Measurements from ENCODE around the gene FAM114A1. TPM values are rescaled to one million over a fixed set of nuclear protein-coding genes. Genes with fewer than 3 reads are reported as not detected.

FAM114A1 gene
- total and polyA plus RNA-seq, 7 donors: 5.6 to 20.0 (median 15.4) TPM

- Histone ChIP-seq H3K4me1 (no peaks in the 10 kb centered on the region), H3K27me3 (ENCODE audit: insufficient read depth in 3 of 3, low read length in 2 of 3) (peaks cover 0 to 2% (median 0%) of the 10 kb centered on the region in 3 donors), H3K4me3 (no peak overlapping the region), H3K27ac (no peak overlapping the region), H3K36me3 (ENCODE audit: insufficient read depth in 1 of 2, low read depth in 1 of 2) (no peaks in the 10 kb centered on the region), H3K9me3 (no peaks in the 10 kb centered on the region)
- DNase-seq (no peak), ATAC-seq (no peak)
- WGBS, 3 donors: 76 to 85% (median 80%) methylated on average over 3 of the region's 3 CpGs
- TF ChIP-seq, protein P1, sequence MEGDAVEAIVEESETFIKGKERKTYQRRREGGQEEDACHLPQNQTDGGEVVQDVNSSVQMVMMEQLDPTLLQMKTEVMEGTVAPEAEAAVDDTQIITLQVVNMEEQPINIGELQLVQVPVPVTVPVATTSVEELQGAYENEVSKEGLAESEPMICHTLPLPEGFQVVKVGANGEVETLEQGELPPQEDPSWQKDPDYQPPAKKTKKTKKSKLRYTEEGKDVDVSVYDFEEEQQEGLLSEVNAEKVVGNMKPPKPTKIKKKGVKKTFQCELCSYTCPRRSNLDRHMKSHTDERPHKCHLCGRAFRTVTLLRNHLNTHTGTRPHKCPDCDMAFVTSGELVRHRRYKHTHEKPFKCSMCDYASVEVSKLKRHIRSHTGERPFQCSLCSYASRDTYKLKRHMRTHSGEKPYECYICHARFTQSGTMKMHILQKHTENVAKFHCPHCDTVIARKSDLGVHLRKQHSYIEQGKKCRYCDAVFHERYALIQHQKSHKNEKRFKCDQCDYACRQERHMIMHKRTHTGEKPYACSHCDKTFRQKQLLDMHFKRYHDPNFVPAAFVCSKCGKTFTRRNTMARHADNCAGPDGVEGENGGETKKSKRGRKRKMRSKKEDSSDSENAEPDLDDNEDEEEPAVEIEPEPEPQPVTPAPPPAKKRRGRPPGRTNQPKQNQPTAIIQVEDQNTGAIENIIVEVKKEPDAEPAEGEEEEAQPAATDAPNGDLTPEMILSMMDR (IDR thresholded peaks at IDR 0.05): no peak
- intact Hi-C loops (cut with DNase I): no loop called here
Measured at GRCh38 chr4:38979511-38980230, 112.1 kb downstream of the FAM114A1 start.

GRCh38 chr4:38980903-38981676 is 113.5 kb downstream of the FAM114A1 start:
- intact Hi-C loops (cut with DNase I): no loop called here
- H3K27ac ChIP-seq: no peak overlapping the region
- DNase-seq (no peak), ATAC-seq (no peak)
- H3K9me3 ChIP-seq: no peaks in the 10 kb centered on the region
- H3K36me3 ChIP-seq (ENCODE audit: insufficient read depth in 1 of 2, low read depth in 1 of 2): no peaks in the 10 kb centered on the region
- TF ChIP-seq, protein P1 (IDR thresholded peaks at IDR 0.05): no peak
- H3K4me1 ChIP-seq: no peaks in the 10 kb centered on the region
- H3K27me3 ChIP-seq (ENCODE audit: insufficient read depth in 3 of 3, low read length in 2 of 3): peaks cover 0 to 2% (median 0%) of the 10 kb centered on the region in 3 donors
- WGBS, 3 donors: 68 to 78% (median 74%) methylated on average over 7 of the region's 7 CpGs
- H3K4me3 ChIP-seq: no peak overlapping the region

DNA sequence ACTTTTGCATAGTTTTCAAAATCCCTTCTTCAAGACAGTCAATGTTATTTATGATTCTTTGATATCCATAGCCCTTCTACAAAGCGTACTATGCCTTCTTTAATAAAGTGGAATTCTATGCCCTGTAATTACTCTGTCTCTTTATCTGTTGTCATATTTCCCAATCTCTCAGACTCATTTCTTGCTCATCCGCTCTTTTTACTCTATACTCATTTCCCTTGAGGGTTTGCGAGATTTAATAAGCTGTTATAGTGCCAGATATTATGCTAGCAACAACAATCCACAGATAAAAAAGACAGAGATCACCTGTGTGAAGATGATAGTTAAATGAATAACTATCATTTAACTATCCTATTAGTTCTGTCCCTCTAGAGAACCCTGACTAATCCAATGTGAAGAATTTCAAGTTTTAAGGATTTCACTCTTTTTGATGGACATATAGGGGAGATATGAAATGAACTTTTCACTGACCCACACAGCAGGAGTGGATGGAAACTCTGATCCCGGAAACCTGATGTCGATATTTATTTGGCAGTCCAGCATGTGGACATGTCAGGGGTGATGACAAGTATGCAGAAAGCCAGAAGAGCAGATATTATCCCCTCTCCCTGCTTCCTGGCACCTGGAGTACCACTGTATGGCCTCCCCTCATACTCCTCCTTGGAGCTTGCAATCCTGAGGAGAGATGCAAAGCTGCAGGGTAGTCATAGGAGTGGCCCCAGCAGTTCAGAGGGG is 114.9 kb downstream of the FAM114A1 start:
- Histone ChIP-seq H3K27ac (no peak overlapping the region), H3K9me3 (no peaks in the 10 kb centered on the region), H3K4me3 (no peak overlapping the region), H3K4me1 (no peaks in the 10 kb centered on the region), H3K27me3 (ENCODE audit: insufficient read depth in 3 of 3, low read length in 2 of 3) (peaks cover 0 to 2% (median 0%) of the 10 kb centered on the region in 3 donors), H3K36me3 (ENCODE audit: insufficient read depth in 1 of 2, low read depth in 1 of 2) (no peaks in the 10 kb centered on the region)
- DNase-seq (no peak), ATAC-seq (no peak)
- TF ChIP-seq, protein P1 (IDR thresholded peaks at IDR 0.05): no peak
- WGBS, 3 donors: 90 to 93% (median 91%) methylated on average over 5 of the region's 5 CpGs
- intact Hi-C loops (cut with DNase I): no loop called here

DNA sequence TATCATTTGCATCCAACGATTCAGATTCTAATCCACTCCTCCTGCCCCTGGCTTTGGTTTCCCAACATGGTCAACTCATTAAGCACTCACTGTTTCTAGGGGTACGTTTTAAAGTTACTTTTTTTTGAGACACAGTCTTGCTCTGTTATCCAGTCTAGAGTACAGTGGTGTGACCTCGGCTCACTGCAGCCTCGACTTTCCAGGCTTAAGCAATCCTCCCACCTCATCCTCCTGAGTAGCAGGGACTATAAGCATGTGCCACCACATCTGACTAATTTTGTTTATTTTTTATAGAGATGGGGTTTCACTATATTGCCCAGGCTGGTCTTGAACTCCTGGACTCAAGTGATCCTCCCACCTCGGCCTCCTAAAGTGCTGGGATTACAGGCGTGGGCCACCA is 115.7 kb downstream of the FAM114A1 start:
- intact Hi-C loops (cut with DNase I): no loop called here
- TF ChIP-seq, protein P1 (IDR thresholded peaks at IDR 0.05): no peak

More for the DNA sequence above, 115.7 kb downstream of the FAM114A1 start:
- Histone ChIP-seq H3K9me3 (no peaks in the 10 kb centered on the region), H3K4me3 (no peak overlapping the region), H3K36me3 (ENCODE audit: insufficient read depth in 1 of 2, low read depth in 1 of 2) (no peaks in the 10 kb centered on the region), H3K27ac (no peak overlapping the region), H3K27me3 (ENCODE audit: insufficient read depth in 3 of 3, low read length in 2 of 3) (peaks cover 0 to 2% (median 0%) of the 10 kb centered on the region in 3 donors), H3K4me1 (no peaks in the 10 kb centered on the region)
- WGBS, 3 donors: 88 to 90% (median 89%) methylated on average over 6 of the region's 6 CpGs
- ATAC-seq (no peak), DNase-seq (no peak)
